Tibial artery (tissue), 4 donors: Measurements from ENCODE around the gene CA6.
"Not testable (repeated sequence)": the region's sequence is repeated elsewhere in the genome, so short reads cannot be mapped to it uniquely, and the experiment has no call there.

Experiments
- DNase-seq, 2 donors: peaks; one replicate each; pipeline ENCODE4 v3.0.0-alpha.2; 2019
- H3K27ac ChIP-seq, 2 donors: fragments of 200-600 bp; sonication (generic) in 1 of 2; 1 replicate in 1 of 2; 2 replicates in 1 of 2; pipeline ENCODE4 v1.5.1; 2018 to 2019; ENCODE audit warnings: mild to moderate bottlenecking in 1 of 2
- H3K27me3 ChIP-seq, 2 donors: fragments of 200-600 bp; sonication (generic) in 1 of 2; one replicate each; pipeline versions ENCODE4 v1.5.1 to v1.6.0; 2016 to 2019
- H3K36me3 ChIP-seq, 3 donors: fragments of 200-600 bp; sonication (generic) in 2 of 3; one replicate each; pipeline ENCODE4 v1.5.1; 2016 to 2019; ENCODE audit warnings: mild to moderate bottlenecking in 2 of 3
- H3K4me1 ChIP-seq, 4 donors: fragments of 200-600 bp; sonication (generic) in 2 of 4; 1 replicate in 3 of 4; 2 replicates in 1 of 4; pipeline ENCODE4 v1.5.1; 2016 to 2019
- H3K4me3 ChIP-seq, 2 donors: fragments of 200-600 bp; sonication (generic) in 1 of 2; 1 replicate in 1 of 2; 2 replicates in 1 of 2; pipeline ENCODE4 v1.5.1; 2018 to 2019; ENCODE audit warnings: mild to moderate bottlenecking in 2 of 2
- H3K9me3 ChIP-seq, 3 donors: fragments of 200-600 bp; sonication (generic) in 1 of 3; one replicate each; pipeline ENCODE4 v1.5.1; 2016 to 2019
- CTCF ChIP-seq, 2 experiments: fragments of 200-600 bp in 1 of 2; fragments of 450-650 bp in 1 of 2; IDR thresholded peaks; one replicate each; pipeline ENCODE4 v1.5.1; 2017 to 2019; ENCODE audit warnings: antibody characterized with exemption in 2 of 2, mild to moderate bottlenecking in 1 of 2, moderate library complexity in 1 of 2
- intact Hi-C: fragments of 100-400 bp; cut with DNase I; formaldehyde crosslinking; loops from one replicate; pipeline ENCODE4 v1.15.0; 2023; ENCODE audit warnings: low total_unique reads

The CA6 gene

GRCh38 chr1:8925406-8925805, 20.3 kb upstream of the CA6 start:
- no peak for DNase-seq
- H3K4me3 ChIP-seq: no peak overlapping the region
- H3K27me3 ChIP-seq: no peaks in the 10 kb centered on the region
- TF ChIP-seq CTCF (IDR thresholded peaks at IDR 0.05): no peak
- no peaks in the 10 kb centered on the region for H3K4me1 ChIP-seq
- no peaks in the 10 kb centered on the region for H3K36me3 ChIP-seq
- H3K9me3 ChIP-seq: no peaks in the 10 kb centered on the region
- intact Hi-C loops: loop anchor here (10.0 kb wide), 1 partner anchor 159 kb away; no protein-coding TSS in a partner anchor
- no peak overlapping the region for H3K27ac ChIP-seq

- intact Hi-C loops: loop anchor here (10.0 kb wide), 1 partner anchor 159 kb away; no protein-coding TSS in a partner anchor
Measured at GRCh38 chr1:8925960-8926359, 19.7 kb upstream of the CA6 start.

GRCh38 chr1:8926707-8927694, 18.7 kb upstream of the CA6 start:
- intact Hi-C loops: loop anchor here (10.0 kb wide), 1 partner anchor 158 kb away; no protein-coding TSS in a partner anchor
- H3K27ac ChIP-seq: no peak overlapping the region
- H3K36me3 ChIP-seq: no peaks in the 10 kb centered on the region
- TF ChIP-seq CTCF (IDR thresholded peaks at IDR 0.05): no peak
- H3K4me3 ChIP-seq: no peak overlapping the region
- H3K27me3 ChIP-seq: no peaks in the 10 kb centered on the region
- DNase-seq: no peak
- H3K9me3 ChIP-seq: no peaks in the 10 kb centered on the region
- no peaks in the 10 kb centered on the region for H3K4me1 ChIP-seq

More at GRCh38 chr1:8925960-8926359, 19.7 kb upstream of the CA6 start:
- Histone ChIP-seq H3K27me3 (no peaks in the 10 kb centered on the region), H3K27ac (no peak overlapping the region), H3K36me3 (no peaks in the 10 kb centered on the region), H3K9me3 (no peaks in the 10 kb centered on the region), H3K4me1 (no peaks in the 10 kb centered on the region), H3K4me3 (no peak overlapping the region)
- no peak for TF ChIP-seq CTCF (IDR thresholded peaks at IDR 0.05)
- no peak for DNase-seq

- no peaks in the 10 kb centered on the region for H3K36me3 ChIP-seq
- H3K27me3 ChIP-seq: no peaks in the 10 kb centered on the region
- no peak for TF ChIP-seq CTCF (IDR thresholded peaks at IDR 0.05)
- no peak for DNase-seq
- H3K27ac ChIP-seq: no peak overlapping the region
- no peak overlapping the region for H3K4me3 ChIP-seq
- no peaks in the 10 kb centered on the region for H3K9me3 ChIP-seq
- intact Hi-C loops: no loop called here
- no peaks in the 10 kb centered on the region for H3K4me1 ChIP-seq
Measured at GRCh38 chr1:8930116-8930515, 15.6 kb upstream of the CA6 start.

- H3K4me1 ChIP-seq, H3K9me3 ChIP-seq, H3K27me3 ChIP-seq, DNase-seq, H3K4me3 ChIP-seq, intact Hi-C loops, H3K36me3 ChIP-seq, H3K27ac ChIP-seq: not testable (repeated sequence)
Measured at GRCh38 chr1:8937051-8937450, 8.6 kb upstream of the CA6 start.

- H3K4me3 ChIP-seq: no peak overlapping the region
Measured at GRCh38 chr1:8937701-8938100, 8.0 kb upstream of the CA6 start.

More at GRCh38 chr1:8937701-8938100, 8.0 kb upstream of the CA6 start:
- Histone ChIP-seq H3K36me3 (no peaks in the 10 kb centered on the region), H3K4me1 (no peaks in the 10 kb centered on the region), H3K9me3 (no peaks in the 10 kb centered on the region), H3K27me3 (no peaks in the 10 kb centered on the region), H3K27ac (no peak overlapping the region)
- intact Hi-C loops: no loop called here
- no peak for DNase-seq
- no peak for TF ChIP-seq CTCF (IDR thresholded peaks at IDR 0.05)
